Colonic mucosa (tissue), 4 donors: ENCODE measurements around the gene SKAP1. TPM values are rescaled to one million over a fixed set of nuclear protein-coding genes. Genes with fewer than 3 reads are reported as not detected.
"Not testable (repeated sequence)": the region's sequence is repeated elsewhere in the genome, so short reads cannot be mapped to it uniquely, and the experiment has no call there.

Experiments
- DNase-seq: peaks from one replicate; pipeline ENCODE4 v3.0.0-alpha.2; 2020
- H3K27ac ChIP-seq: fragments of 200-600 bp; one replicate; pipeline ENCODE4 v1.8.0; 2021
- H3K27me3 ChIP-seq: fragments of 200-600 bp; one replicate; pipeline ENCODE4 v1.8.0; 2021
- H3K36me3 ChIP-seq: fragments of 200-600 bp; one replicate; pipeline ENCODE4 v1.8.0; 2021
- H3K4me1 ChIP-seq: fragments of 200-600 bp; one replicate; pipeline ENCODE4 v1.8.0; 2021; ENCODE audit warnings: mild to moderate bottlenecking
- H3K4me3 ChIP-seq: fragments of 200-600 bp; one replicate; pipeline ENCODE4 v1.8.0; 2021
- H3K9ac ChIP-seq, 2 donors: one replicate each; pipeline ENCODE4 v1.7.0; 2013; ENCODE audit warnings: control low read depth in 2 of 2, low read depth in 2 of 2, low read length in 2 of 2
- H3K9me3 ChIP-seq: fragments of 200-600 bp; one replicate; pipeline ENCODE4 v1.8.0; 2021
- intact Hi-C: fragments of 100-400 bp; cut with DNase I; formaldehyde crosslinking; loops from one replicate; pipeline ENCODE4 v1.14.1; 2022
- total RNA-seq, 2 donors: library from RNA; stranded (reverse); fragmentation: NEBNext Ultra II Directional in 1 of 2; extraction: Animal tissue kit (Norgen Biotek cat#: 25700) in 1 of 2; gene quantifications; one replicate each; pipeline ENCODE4 v1.2.1, GENCODE V29; 2021
- TF ChIP-seq, protein P1 (sequence below): fragments of 200-600 bp; IDR thresholded peaks from one replicate; pipeline ENCODE4 v1.8.0; 2022; ENCODE audit warnings: antibody characterized with exemption, mild to moderate bottlenecking
- donor health status: healthy.
- donor health status: DM: no; HTN: no; CAD: no.
- donor health status: DM: no; HTN: no; CAD: no.

The SKAP1 gene
- total RNA-seq, 2 donors from 2014 or later = 1.2 to 2.1 TPM

DNA sequence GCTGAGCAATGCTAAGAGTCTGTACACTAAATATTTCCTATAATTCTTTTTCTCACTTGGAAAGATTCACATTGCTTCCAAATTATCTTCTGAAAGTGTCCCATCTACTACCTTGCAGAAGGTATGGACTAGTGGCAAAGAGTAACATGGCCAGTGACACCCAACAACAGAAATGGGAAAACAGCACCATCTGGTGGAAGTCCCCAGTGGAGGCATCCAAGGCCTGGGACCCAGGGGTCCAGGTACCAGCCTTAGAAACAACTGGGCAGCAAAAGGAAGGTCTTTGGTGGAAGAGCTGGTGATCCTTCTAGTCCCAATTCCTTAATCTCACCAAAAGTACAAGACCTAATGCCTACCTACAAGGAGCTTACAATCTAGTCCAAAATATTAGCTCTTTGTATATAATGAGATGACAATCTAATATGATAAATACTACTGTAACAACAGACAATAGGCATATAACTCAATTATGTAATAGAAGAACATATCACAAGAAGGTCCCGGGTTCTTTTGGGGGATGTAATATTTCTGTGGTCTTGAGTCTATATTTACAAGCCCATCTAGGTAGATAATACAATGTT lies 55.3 kb downstream of the SKAP1 start:
- Histone ChIP-seq H3K36me3 (no peaks in the 10 kb centered on the region), H3K4me3 (no peak overlapping the region), H3K9ac (no peak overlapping the region), H3K27me3 (no peaks in the 10 kb centered on the region), H3K4me1 (no peaks in the 10 kb centered on the region), H3K9me3 (no peaks in the 10 kb centered on the region), H3K27ac (no peak overlapping the region)
- peak; percentile 66 for DNase-seq
- intact Hi-C loops = loop anchor here (10.0 kb wide), 2 partner anchors 160 to 220 kb away; no protein-coding TSS in a partner anchor
- TF ChIP-seq, protein P1, sequence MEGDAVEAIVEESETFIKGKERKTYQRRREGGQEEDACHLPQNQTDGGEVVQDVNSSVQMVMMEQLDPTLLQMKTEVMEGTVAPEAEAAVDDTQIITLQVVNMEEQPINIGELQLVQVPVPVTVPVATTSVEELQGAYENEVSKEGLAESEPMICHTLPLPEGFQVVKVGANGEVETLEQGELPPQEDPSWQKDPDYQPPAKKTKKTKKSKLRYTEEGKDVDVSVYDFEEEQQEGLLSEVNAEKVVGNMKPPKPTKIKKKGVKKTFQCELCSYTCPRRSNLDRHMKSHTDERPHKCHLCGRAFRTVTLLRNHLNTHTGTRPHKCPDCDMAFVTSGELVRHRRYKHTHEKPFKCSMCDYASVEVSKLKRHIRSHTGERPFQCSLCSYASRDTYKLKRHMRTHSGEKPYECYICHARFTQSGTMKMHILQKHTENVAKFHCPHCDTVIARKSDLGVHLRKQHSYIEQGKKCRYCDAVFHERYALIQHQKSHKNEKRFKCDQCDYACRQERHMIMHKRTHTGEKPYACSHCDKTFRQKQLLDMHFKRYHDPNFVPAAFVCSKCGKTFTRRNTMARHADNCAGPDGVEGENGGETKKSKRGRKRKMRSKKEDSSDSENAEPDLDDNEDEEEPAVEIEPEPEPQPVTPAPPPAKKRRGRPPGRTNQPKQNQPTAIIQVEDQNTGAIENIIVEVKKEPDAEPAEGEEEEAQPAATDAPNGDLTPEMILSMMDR = peak; percentile 83

DNA sequence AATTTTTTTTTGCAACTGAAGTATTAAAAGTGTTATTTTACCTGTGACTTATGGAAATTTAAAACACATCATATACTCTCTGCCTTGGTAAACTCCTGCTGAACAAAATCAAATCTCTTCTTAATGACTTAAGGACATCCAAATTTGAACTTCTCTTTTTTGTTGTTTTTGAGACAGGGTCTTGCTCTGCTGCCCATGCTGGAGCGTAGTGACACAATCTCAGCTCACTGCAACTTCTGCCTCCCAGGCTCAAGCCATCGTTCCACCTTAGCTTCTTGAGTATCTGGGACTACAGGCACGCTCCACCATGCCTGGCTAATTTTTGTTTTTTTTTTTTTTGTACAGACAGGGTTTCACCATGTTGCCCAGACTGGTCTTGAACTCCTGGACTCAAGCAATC lies 56.1 kb downstream of the SKAP1 start:
- TF ChIP-seq, protein P1 = no peak
- H3K27me3 ChIP-seq = no peaks in the 10 kb centered on the region
- no peak for DNase-seq
- H3K27ac ChIP-seq = no peak overlapping the region
- H3K36me3 ChIP-seq = no peaks in the 10 kb centered on the region
- no peaks in the 10 kb centered on the region for H3K4me1 ChIP-seq
- intact Hi-C loops = loop anchor here (10.0 kb wide), 2 partner anchors 159 to 219 kb away; no protein-coding TSS in a partner anchor
- no peak overlapping the region for H3K4me3 ChIP-seq
- no peak overlapping the region for H3K9ac ChIP-seq
- no peaks in the 10 kb centered on the region for H3K9me3 ChIP-seq

DNA sequence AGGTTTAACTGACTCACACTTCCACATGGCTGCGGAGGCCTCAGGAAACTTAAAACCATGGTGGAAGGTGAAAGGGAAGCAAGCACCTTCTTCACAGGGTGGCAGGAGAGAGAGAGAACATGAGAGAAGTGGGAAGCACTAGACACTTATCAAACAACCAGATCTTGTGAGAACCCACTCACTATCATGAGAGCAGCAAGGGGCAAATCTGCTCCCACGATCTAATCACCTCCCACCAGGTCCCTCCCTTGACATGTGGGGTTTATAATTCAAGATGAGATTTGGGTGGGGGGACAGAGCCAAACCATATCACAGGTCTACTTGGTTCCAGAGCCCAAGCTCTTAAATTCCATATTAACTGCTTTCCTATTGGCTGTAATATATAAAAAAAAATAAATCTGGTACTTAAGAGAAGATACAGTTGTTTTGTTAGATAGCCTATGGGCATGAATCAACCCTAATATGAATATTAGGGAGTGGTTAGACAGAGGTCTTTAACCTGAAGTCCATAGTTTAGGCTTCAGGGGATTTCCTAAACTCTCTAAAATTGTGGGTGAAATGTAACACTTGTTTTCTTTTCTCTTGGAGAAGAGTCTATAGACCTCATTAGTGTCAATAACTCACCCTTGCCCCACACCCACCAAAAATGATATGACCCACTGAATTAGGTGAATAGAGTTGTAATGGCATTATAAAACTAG lies 56.7 kb downstream of the SKAP1 start:
- DNase-seq = no peak
- TF ChIP-seq, protein P1 = no peak
- no peaks in the 10 kb centered on the region for H3K27me3 ChIP-seq
- H3K9ac ChIP-seq = no peak overlapping the region
- no peak overlapping the region for H3K27ac ChIP-seq
- no peaks in the 10 kb centered on the region for H3K9me3 ChIP-seq
- H3K4me3 ChIP-seq = no peak overlapping the region
- no peaks in the 10 kb centered on the region for H3K36me3 ChIP-seq
- intact Hi-C loops = loop anchor here (10.0 kb wide), 2 partner anchors 158 to 218 kb away; no protein-coding TSS in a partner anchor
- no peaks in the 10 kb centered on the region for H3K4me1 ChIP-seq

DNA sequence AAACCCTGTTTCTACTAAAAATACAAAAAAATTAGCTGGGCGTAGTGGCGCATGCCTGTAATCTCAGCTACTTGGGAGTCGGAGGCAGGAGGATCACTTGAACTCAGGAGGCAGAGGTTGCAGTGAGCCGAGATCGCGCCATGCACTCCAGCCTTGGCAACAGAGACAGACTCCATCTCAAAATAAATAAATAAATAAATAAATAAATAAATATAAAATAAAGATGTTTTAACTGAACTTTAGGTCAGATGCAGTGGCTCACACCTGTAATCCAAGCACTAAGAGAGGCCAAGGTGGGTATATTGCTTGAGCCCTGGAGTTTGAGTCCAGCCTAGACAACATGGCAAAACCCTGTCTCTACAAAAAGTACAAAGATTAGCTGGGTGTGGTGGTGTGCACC lies 61.0 kb downstream of the SKAP1 start:
- H3K4me1 ChIP-seq, H3K36me3 ChIP-seq, H3K27me3 ChIP-seq, H3K27ac ChIP-seq, intact Hi-C loops, H3K9me3 ChIP-seq, DNase-seq, H3K9ac ChIP-seq, H3K4me3 ChIP-seq: not testable (repeated sequence)

DNA sequence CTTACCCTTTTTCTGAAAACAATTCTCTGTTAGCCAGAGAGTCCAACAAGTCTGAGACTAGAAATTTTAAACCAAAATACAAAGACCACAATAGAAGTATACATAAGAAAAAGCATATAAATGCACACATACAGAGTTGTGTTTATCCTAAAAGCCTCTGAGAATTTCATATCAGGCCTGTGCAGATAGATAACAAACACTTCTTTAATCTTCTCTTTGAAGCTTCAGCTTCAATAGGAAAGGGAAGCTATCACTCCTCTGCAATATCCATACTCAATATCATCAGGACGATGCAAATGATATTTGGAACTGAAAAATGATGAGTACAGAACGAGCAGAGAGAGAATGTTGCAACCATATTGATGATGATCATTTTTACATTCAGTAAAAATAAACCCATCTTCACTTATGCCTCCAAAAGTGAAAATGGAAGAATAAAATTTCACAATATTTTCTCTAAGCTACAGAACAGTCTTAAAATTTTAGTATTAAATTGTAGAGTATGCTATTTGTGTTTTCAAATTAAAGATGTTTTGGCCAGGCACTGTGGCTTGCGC lies 61.6 kb downstream of the SKAP1 start:
- no peak for DNase-seq

More for the DNA sequence above, 61.6 kb downstream of the SKAP1 start:
- intact Hi-C loops = no loop called here
- no peak overlapping the region for H3K4me3 ChIP-seq
- no peaks in the 10 kb centered on the region for H3K4me1 ChIP-seq
- H3K9ac ChIP-seq = no peak overlapping the region
- H3K9me3 ChIP-seq = no peaks in the 10 kb centered on the region
- no peaks in the 10 kb centered on the region for H3K36me3 ChIP-seq
- TF ChIP-seq, protein P1 = no peak
- H3K27ac ChIP-seq = no peak overlapping the region
- H3K27me3 ChIP-seq = no peaks in the 10 kb centered on the region
